ENCODE measurements around the gene KCNK3.

KCNK3 gene

GRCh38 chr2:26687801-26688200 is 4.7 kb upstream of the KCNK3 start:
- no peak for DNase-seq (ENCODE audit: low read depth in 1 of 2, low spot score in 1 of 2)

GRCh38 chr2:26691161-26691560 is 1.4 kb upstream of the KCNK3 start:
- no peak for DNase-seq (ENCODE audit: low read depth in 1 of 2, low spot score in 1 of 2)

- DNase-seq (ENCODE audit: low read depth in 1 of 2, low spot score in 1 of 2): no peak
These were observed 642 bp upstream of the KCNK3 start for GRCh38 chr2:26691881-26692278.

GRCh38 chr2:26692897-26693849 is 651 bp downstream of the KCNK3 start:
- no peak for DNase-seq (ENCODE audit: low read depth in 1 of 2, low spot score in 1 of 2)

GRCh38 chr2:26694001-26694400 is 1.5 kb downstream of the KCNK3 start:
- no peak for DNase-seq (ENCODE audit: low read depth in 1 of 2, low spot score in 1 of 2)

DNA sequence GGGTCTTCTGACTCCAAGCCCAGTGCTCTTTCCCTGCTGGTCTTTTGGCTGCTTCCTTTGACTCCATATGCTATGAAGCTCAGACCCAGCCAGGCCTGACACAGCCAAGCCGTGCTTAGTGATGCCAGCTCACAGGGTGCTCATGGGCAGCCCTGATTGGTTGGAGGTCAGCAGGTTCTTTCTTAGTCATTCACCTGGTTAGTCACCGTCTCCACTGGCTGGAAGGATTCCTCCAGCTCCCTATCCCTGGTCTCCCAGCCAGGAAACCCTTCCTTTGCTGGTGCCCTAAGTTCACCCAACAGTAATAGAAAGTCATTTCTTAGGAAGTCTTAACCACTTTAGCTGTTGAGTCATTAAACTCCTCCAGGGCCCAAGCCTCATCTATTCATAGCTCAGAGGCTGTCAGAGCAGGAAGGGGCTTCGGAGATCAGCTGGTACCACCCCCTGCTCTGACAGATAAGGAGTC is 3.9 kb downstream of the KCNK3 start:
- DNase-seq (ENCODE audit: low read depth in 1 of 2, low spot score in 1 of 2): no peak

DNA sequence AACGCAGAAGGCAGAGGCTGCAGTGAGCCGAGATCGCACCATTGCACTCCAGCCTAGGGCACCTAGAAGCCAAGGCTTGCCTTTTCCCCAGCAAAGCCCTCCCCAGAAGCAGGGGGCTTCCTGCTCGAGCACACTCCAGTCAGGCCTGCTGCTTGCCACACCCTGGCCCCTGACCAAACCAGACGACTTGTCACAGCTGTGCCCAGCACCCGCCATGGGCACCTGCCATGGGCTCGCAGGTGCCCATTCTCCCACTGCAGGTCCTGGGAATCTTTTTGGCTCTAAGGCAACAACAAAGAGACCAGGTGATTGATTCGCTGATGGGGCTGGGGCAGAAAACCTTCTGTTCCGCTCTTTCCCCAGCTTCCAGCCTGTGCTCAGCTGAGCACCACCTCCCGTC is 4.9 kb downstream of the KCNK3 start:
- no peak for DNase-seq (ENCODE audit: low read depth in 1 of 2, low spot score in 1 of 2)

DNA sequence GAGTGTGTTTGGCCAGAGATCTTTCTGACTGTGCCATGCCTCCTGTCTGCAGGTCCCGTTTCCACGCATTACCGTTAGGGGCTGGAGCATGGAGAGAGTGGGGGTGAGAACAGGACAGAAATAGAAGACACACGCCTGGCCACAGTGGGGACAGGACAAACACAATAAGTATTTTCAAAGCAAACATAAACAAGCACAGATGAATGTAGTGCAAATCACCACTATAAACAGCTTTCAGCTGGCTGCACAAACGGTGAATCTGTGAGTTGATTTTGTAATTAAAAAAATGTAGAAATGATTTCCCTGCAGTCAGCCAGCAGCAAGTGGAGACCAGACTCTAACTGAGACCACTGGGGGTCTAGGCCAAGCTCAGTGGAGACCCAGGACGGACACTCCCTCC is 6.8 kb downstream of the KCNK3 start:
- DNase-seq (ENCODE audit: low read depth in 1 of 2, low spot score in 1 of 2): no peak

- DNase-seq (ENCODE audit: low read depth in 1 of 2, low spot score in 1 of 2): no peak
These were observed 7.6 kb downstream of the KCNK3 start for GRCh38 chr2:26700078-26700477.

GRCh38 chr2:26701596-26701995 is 9.1 kb downstream of the KCNK3 start:
- DNase-seq (ENCODE audit: low read depth in 1 of 2, low spot score in 1 of 2): no peak

- no peak for DNase-seq (ENCODE audit: low read depth in 1 of 2, low spot score in 1 of 2)
These were observed 9.5 kb downstream of the KCNK3 start for GRCh38 chr2:26702025-26702424.

- no peak for DNase-seq (ENCODE audit: low read depth in 1 of 2, low spot score in 1 of 2)
These were observed 12.0 kb downstream of the KCNK3 start for GRCh38 chr2:26704441-26704977.

DNA sequence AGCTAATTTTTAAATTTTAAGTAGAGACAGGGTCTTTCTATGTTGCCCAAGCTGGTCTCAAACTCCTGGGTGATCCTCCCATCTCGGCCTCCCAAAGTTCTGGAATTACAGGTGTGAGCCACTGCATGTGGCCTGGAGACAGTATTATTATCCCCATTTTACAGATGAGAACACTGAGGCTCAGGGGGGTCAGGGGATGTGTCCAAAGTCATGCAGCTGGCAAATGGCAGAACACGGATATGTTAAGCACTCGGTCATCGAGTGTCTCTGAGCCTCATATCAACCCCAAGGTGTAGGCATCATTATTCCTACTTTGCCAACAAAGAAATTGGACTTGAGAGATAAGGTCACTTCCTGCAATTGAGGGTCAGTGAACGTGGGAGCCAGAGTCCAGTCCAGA is 12.6 kb downstream of the KCNK3 start:
- no peak for DNase-seq (ENCODE audit: low read depth in 1 of 2, low spot score in 1 of 2)

DNA sequence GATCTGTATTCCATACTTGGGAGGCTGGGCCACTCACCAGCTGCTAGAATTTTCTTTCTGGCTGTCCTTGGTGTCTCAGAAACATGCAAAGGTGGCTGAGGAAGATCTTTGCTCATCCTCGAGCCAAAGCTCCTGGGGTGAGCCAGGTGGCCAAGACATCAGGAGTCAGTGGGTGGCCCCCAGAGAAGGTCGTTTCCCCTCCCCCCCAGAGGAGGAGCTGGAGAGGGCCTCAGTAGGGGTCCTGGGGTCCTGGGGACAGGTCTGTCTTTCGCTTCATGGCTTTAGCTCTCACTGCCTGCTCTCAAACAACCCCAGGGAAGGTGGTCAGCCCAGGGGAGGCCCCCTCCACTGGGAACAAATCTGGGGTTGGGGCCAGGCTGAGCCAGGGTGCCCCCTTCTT is 13.6 kb downstream of the KCNK3 start:
- no peak for DNase-seq (ENCODE audit: low read depth in 1 of 2, low spot score in 1 of 2)

DNA sequence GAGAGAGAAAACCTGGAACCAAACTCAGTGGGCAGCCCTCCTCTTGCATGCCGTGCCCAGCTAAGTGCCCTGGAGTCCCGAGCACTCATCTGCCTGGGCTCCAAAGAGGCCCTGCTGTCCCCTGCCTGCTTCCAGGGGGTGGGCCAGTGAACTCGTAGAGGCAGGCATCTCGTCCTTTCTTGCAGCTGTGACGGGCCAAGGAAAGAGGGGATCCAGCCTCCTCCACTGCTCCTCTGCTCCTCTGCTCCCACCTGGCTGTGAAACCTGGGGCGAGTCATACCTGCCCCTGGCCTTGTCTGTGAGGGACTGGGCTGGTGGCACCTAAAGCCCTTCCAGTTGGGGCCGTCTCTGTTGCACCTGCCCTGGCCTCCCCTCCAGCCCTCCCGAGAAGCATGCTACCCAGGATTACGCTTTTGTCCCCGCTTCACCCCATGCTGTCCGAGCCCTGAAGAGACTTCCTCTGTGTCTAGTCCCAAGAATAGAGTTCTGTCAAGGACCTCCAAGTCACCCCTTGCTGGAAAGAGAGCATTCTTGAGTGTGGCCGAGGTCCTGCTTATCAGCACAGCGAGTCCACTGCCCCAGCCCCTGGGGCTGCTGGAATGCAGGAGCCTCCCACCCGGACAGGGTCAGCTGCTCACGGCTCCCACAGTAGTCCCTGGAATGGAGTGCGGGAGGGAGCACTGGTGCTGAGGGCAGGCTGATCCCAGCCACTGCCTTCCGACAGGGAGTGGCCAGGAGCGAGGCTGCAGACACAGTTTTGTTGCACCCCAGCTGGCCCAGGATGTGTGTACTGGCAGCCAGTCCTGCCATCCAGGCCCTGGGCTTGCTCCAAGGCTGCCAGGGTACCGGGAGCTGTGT is 14.3 kb downstream of the KCNK3 start:
- DNase-seq (ENCODE audit: low read depth in 1 of 2, low spot score in 1 of 2): no peak

GRCh38 chr2:26707747-26708146 is 15.2 kb downstream of the KCNK3 start:
- DNase-seq (ENCODE audit: low read depth in 1 of 2, low spot score in 1 of 2): no peak

DNA sequence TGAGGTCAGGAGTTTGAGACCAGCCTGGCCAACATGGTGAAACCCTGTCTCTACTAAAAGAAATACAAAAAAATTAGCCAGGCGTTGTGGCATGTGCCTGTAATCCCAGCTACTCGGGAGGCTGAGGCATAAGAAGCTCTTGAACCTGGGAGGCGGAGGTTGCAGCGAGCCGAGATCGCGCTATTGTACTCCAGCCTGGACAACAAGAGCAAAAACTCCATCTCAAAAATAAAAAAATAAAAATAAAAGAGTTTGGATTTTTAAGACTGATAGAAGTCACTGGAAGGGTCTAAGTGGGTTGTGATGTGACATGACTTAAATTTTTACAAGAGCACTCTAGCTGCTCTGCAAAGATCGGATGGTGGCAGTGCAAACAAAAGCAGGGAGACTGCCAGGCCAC is 15.9 kb downstream of the KCNK3 start:
- DNase-seq (ENCODE audit: low read depth in 1 of 2, low spot score in 1 of 2): no peak

GRCh38 chr2:26709323-26710110 is 17.0 kb downstream of the KCNK3 start:
- DNase-seq (ENCODE audit: low read depth in 1 of 2, low spot score in 1 of 2): no peak

DNA sequence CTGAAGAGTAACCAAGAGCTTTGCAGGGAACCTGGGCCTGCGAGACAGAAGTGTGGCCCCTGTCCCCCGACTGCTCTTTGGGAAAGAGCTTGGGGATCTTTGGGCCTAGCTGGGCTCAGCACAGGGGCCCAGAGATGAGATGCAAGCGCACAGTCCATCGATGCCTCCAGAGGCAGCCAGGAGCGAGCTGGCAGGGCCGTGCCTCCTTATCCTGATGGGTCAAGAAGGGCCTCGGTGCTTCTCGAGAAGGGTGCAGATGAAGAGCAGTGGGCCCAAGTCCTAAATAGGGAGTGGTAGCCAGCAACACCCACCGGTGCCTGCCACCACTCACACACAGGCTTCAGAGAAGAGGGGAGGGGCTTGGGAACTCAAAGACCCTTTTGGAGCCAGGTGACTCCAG is 17.6 kb downstream of the KCNK3 start:
- DNase-seq (ENCODE audit: low read depth in 1 of 2, low spot score in 1 of 2): no peak

DNA sequence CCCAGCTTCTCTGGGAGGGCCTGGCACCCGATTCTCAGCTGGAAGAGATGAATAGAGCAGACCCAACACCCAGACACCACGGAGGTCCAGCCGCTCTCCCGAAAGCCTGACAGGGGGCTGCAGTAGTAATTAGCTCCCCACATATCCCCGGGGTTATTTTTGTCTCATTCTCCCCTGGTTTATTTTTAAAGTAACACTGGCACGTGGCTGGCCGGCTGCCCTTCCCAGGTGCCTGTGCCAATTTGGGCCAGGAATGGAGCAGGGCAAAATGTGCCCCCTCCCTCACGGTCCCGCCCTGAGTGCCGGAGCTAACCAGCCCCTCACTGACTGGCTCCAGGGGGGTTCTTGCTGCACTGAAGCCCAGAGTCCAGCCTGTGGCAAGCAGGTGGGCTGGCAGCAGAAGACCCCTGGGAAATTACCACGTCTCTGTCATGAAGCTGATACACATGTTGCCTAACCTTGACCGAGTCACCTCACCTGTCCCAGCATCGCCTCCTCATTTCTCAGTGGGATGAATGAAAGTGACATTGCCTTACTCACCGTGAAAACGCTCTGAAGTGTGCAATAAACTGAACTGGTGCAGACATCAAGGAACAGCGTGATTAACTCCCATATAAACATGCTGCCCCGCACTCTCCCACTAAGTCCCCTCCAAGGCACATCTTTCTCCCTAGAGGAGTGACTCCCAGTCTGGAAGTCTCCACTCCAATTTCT is 18.4 kb downstream of the KCNK3 start:
- DNase-seq (ENCODE audit: low read depth in 1 of 2, low spot score in 1 of 2): no peak
